IPS-11a (cell line): Measurements from ENCODE around the gene SYT2.
"Not testable (repeated sequence)": the region's sequence is repeated elsewhere in the genome, so short reads cannot be mapped to it uniquely, and the experiment has no call there.

ENCODE experiments used
- H3K4me3 ChIP-seq: one replicate; pipeline ENCODE4 v1.5.1; 2013; ENCODE audit warnings: low read depth, low read length, control low read depth

Gene SYT2

DNA sequence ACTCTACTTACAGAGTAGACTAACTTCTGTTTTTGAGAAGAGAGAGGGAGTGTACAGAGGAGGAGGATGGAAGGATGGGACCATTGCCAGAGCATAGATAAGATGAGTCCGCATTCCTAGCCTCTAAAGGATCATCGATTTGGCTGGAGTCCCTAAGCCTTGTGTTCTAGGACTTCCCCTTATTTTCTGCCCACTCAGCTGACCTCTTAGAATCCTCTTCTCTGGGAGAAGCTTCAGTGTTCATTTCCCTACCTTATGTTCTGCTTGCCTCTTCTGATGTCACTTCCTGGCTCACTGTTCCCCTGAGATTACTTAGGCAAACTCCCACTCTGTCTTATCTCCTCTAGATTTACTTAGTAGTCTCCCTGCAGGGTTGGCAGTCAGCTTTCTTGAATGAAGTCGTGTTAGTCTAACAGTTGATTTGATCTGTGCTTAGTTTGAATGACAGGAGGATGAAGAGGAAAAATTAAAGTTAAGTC lies 156.7 kb downstream of the SYT2 start:
- H3K4me3 ChIP-seq: no peak overlapping the region

DNA sequence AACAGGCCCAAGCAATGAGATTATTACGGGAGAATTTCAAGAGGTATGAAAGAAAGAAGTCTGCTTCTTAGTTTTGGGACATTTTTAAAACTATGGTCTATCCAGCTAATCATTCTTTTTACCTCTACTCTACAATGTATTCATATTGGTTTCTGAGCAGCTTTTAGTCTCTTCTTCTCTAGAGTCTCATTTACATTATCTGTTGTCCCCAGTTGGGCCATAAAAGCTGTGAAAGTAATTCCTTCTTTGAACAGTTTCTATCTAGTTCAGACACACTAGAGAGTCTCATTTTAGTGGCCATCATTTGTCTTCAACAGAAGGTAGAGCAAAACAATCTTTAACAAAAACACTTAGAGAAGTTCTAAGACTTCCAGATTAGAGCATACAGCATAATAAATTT lies 157.2 kb downstream of the SYT2 start:
- not testable (repeated sequence) for H3K4me3 ChIP-seq

DNA sequence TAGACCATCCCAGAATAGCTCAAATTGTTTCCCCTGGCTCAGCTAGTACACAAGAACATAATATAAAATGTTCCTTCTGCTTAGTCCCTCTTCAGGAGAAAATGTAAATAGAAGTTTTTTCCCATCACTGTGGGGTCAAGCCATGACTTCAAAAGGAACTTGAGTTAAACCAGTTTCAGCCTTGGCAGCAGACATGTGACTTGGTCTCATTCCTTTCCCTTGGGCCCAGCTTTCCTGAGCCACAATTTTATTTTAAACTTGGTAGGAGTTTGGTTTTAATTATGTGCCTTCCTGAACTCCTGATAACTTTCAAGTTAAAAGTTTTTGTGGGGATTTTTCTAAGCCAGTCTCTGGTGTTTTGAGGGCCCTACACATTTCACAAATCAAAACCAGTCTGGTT lies 157.6 kb downstream of the SYT2 start:
- H3K4me3 ChIP-seq: not testable (repeated sequence)

DNA sequence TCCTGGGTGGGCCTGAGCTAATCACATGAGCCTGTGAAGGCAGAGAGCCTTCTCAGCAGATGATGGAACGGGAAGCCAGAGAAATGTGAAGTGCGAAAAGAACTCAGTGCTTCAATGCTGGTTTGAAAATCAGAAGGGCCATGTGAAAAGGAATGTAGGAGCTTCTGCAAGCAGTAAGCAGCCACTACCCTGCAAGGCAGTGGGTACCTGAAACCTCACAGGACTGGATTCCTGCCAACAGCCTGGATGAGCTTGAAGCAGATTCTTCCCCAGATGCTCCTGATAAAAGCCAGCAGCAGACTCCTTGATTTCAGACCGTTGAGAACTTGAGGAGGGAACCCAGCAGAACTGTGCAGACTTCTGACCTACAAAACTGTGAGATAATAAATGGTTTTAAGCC lies 158.6 kb downstream of the SYT2 start:
- no peak overlapping the region for H3K4me3 ChIP-seq

DNA sequence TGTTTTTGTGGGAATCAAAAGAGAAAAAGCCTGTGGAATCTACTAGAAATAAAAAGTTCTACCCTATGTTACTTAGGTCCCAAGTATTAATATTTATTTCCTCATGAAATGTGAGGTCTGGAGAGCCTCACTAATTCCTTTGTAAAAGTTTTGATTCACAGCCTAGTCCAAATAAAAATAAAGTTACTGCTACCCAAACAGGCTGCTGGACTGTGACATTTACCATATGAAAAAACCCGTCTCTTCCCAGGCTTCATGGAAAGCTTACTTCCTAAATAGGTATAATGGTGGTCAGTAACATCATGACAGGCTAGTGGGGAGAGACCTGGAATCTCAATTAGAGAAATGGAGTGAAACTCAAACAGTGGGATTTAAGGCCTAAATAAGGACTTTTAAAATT lies 160.2 kb downstream of the SYT2 start:
- not testable (repeated sequence) for H3K4me3 ChIP-seq

DNA sequence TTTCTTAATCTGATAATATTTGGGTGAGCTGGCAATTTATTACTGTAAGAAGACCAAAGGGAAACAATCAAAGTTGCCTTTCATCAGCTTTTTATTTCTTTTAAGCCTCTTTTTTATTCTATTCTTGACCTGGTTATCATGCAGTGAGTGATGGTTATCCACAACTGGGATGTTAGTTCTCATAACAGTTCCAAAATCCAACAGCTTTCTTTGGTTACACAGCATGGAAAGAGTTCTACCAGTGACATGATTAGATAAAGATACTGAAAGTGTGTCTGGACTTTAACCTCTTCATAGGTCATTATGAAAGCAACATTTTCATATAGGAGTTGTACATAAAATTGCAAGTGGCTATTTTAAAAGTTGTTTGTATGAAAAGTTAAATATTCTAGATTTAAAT lies 163.0 kb downstream of the SYT2 start:
- H3K4me3 ChIP-seq: no peak overlapping the region

DNA sequence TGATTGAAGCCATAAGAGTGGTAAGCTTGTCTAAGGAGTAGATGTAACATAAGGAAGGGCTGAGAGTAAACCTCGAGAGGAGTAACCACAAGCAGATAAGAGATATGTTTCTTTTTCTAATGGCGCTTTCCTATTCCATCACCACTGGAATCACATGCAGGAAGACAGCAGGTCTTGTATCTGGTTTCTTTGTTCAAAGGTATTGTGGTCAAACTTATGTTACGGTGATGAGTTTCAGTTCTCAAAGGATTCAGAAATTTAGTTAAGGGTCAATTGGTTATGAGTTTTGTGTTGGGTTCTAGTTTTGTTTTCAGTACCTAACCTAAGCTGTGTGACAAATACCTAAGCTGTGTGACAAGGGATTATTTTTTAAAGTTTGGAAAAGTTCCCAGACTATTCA lies 163.5 kb downstream of the SYT2 start:
- not testable (repeated sequence) for H3K4me3 ChIP-seq

DNA sequence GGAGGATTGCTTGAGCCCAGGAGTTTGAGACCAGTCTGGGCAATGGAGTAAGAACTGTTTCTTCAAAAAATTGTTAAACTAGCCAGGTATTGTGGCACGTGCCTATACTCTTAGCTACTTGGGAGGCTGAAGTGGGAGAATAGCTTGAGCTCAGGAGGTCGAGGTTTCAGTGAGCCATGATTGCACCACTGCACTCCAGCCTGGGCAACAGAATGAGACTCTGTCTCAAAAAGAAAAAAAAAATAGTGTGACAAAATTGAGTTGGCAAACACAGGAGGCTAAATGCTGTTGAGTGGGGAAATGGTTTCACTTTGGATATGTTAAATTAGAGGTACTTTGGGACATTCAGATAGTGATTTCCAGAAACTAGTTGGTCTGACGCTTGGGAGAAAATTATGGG lies 163.9 kb downstream of the SYT2 start:
- not testable (repeated sequence) for H3K4me3 ChIP-seq

DNA sequence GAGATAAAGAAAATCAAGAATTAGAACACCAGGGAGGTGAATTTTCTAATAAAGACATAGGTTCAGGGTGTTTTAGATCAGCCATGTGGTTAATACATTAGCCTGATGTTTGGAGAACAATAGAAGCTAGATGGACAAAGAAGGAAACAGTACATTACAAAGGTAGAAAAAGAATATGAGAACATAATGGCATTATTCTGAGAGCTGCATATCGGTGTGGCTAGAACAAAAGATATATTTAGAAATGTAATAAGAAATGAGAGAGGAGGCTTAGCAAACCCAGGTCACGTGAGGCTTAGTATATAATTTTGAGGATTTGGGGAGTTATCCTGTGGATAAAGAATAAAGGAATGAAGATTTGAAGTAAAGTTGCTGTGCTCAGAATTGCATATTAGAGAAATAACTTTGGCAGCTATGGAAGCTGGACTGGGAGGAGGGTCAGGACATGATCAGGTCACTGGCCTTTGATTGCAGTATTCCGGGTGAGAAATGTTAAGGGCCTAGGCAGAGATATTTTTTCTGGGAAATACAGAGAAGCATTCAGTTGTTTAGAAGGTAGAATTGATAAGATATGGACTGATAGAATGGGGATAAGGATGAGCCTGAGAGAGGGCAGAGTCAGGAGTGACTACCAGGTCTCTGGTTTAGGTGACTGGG lies 164.5 kb downstream of the SYT2 start:
- not testable (repeated sequence) for H3K4me3 ChIP-seq

DNA sequence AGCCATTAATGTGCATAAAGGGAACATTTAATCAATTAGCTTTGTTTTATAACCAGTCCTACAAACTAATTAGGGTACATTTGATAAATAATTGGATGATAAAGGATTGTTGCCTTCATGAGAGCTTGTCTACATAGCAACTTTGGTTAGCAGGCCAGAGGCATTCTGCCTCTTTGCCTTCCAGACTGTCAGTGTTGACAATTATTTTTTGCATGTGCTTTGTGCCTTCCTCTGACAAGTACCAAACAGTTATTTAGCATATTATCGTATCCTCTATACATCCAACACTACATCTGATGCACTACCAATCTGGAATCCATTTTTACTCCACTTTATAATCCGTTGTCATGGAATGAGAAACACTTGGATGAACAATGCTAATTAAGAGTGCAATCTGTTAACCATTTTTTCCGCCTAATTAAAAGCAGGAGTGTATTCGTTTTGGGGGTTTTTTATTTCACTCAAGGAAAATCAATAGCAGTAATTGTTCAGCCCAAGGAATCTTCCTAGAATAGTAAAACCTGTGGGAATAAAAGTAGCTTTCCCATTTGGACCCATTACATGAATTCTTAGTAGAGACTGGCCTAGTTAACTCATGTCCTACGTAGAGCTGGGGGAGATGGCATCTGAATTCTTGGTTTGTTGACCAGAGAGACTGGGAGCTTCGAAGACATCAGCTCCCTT lies 165.3 kb downstream of the SYT2 start:
- H3K4me3 ChIP-seq: not testable (repeated sequence)

DNA sequence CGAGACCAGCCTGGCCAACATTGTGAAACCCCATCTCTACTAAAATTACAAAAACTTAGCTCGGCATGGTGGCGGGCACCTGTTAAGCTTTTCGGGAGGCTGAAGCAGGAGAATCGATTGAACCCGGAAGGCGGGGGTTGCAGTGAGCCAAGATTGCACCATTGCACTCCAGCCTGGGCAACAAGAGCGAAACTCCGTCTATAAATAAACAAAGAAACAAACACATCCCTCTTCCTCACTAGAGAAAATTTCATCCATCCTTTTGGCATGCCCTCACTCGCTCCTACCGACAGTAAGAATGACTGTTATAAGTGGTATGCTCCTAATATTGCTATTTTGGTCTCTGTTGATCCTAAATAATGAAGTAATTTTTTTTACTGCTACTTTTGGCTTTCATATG lies 166.7 kb downstream of the SYT2 start:
- H3K4me3 ChIP-seq: not testable (repeated sequence)

DNA sequence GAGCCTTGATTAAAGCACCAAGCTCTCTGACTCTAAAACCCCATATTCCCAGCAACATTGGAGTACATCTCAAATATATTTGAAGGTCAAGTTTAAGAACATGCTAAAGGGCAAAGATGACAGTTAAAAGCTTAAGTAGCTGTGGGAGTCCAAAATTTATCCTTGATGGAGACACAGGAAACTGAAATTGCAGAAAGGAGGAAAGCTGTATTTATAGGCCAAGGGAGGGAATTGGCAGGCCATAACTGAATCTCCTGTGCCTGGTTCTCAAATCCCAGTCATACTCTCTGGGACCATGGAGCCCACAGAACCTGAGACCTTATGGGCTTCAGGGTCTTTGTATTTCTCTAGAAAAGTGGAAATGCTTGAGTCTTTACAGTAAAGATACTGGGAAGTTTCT lies 167.8 kb downstream of the SYT2 start:
- not testable (repeated sequence) for H3K4me3 ChIP-seq

DNA sequence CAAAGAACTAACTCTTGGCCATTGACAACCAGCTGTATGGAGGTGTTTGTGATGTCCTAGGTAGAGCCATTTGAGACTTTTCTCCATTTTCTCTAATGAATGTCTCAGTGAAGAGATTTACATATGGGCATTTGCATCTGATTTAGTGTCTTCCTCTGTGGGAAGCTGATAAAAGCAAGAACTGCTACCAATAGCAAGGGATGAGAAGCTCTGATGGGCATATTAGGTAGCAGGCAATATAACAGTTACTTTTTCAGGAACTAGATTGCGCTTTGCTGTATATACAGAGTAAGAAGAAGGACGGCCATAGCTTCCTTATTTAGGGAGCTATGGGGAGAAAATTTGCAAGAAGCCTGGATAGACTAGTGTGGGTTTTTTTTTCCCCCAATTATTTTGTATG lies 169.4 kb downstream of the SYT2 start:
- H3K4me3 ChIP-seq: not testable (repeated sequence)
